Activated CD4-positive, CD25-positive, alpha-beta regulatory T cell treated with anti-CD3 and anti-CD28 coated beads, Interleukin-2, amount 50 U/mL, for 72 hours (primary cell): ENCODE data around the gene THEMIS.
"Not testable (repeated sequence)": the region's sequence is repeated elsewhere in the genome, so short reads cannot be mapped to it uniquely, and the experiment has no call there.

Source experiments
- DNase-seq: peaks from one replicate; pipeline ENCODE4 v3.0.0; 2021

The THEMIS gene, protein sequence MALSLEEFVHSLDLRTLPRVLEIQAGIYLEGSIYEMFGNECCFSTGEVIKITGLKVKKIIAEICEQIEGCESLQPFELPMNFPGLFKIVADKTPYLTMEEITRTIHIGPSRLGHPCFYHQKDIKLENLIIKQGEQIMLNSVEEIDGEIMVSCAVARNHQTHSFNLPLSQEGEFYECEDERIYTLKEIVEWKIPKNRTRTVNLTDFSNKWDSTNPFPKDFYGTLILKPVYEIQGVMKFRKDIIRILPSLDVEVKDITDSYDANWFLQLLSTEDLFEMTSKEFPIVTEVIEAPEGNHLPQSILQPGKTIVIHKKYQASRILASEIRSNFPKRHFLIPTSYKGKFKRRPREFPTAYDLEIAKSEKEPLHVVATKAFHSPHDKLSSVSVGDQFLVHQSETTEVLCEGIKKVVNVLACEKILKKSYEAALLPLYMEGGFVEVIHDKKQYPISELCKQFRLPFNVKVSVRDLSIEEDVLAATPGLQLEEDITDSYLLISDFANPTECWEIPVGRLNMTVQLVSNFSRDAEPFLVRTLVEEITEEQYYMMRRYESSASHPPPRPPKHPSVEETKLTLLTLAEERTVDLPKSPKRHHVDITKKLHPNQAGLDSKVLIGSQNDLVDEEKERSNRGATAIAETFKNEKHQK

DNA sequence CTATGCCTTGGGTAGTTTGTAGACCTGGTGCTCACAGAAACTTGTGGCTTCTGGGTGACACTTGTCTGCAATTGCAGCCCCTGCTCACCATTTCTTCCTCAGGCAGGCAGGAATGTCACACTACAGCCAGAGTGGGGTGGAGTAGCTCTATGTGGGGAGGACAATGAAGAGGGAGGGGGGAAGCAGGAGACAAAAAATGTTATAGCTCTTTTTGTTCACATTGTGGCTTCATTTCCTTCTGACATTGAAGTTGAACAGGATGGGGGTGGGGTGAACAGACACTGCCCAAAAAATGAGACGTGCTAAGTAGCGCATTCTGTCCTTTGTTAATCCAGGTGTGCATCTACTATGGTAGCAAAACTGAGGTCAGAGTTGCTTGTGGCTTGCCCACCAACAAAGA, at the start of gene THEMIS:
Gene THEMIS, minus strand, starts transcription at position 124 of the 400 bp plus-strand sequence. CDS start 126 bp downstream, outside the sequence.
- DNase-seq = no peak

DNA sequence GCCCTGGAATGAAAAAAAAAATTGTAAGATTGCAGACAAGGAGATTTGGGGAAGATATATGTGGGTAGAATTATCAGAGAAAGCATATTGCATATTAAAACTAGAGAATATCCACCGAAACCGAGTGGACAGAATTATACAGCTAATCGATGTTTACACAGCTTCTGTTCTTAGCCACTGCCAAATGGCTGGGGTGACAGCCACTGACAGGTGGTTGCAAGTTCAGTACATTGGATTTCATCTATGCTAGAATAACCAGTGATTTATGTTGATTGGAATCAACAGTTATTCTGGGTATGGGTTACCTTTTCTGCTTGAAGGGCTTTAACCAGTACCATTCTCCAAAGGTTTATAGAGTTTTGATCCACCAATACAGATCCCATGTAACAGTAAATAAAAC, 48.4 kb upstream of the THEMIS start:
- no peak for DNase-seq

DNA sequence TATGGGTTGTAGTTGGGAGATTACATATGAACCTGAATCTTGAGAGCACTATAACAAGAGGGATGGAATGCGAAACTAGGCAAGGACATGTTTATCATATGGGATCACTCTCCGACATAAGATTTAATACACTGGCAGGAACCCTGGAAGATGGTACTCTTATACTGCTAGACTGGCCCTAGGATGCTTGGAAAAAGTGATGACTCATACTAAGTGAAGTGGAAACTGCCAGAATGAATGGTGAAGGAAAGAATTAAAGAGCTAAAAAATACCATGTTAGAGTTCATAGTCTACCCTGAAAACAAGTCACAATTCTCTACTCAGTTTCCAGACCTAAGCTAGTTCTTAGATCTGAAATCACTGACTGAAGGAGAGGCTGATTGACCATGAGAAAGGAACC, 45.5 kb upstream of the THEMIS start:
- DNase-seq = no peak

GRCh38 chr6:127945434-127946097, 44.7 kb upstream of the THEMIS start:
- no peak for DNase-seq

- no peak for DNase-seq
Measured at GRCh38 chr6:127941228-127941627, 40.4 kb upstream of the THEMIS start.

- DNase-seq = no peak
Measured at GRCh38 chr6:127939442-127940066, 38.7 kb upstream of the THEMIS start.

DNA sequence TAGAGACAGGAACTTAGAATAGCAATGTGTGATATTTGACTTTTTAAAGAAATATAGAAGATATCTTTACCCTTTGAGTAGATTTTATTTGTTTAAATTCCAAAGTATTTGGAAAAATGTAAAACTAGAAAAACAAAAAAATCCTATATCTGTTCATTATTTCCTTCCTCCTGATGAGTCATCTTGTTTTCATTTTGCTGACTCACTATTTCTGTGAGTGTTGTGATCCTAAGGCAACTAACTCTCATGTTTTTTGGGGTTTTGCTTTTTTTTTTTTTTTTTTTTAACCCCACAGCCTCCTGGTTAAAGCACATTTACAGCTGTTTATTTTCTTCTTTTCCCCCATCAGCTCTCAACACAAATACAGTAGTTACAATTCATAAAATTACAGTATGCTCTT, 37.8 kb upstream of the THEMIS start:
- no peak for DNase-seq

DNA sequence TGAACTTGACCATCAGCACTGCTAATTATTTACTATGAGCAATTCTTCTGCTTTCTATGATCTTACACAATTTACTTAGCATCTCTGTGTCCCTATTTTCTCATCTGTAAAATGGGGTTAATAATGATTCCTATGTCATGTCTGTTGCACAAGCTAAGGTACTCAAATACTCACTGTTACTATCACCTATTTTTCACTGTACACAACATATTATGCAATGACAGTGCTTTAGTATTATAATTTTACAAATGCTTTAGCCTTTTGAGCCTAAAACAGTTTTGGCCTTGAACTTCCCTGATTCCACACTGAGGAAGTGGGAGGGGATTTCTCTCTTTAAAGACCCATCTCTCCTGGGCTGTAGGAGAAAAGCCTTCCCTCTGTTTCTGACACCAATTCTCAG, 36.9 kb upstream of the THEMIS start:
- DNase-seq = no peak

GRCh38 chr6:127937102-127937501, 36.2 kb upstream of the THEMIS start:
- no peak for DNase-seq

- DNase-seq = no peak
Measured at GRCh38 chr6:127934956-127935355, 34.1 kb upstream of the THEMIS start.

- no peak for DNase-seq
Measured at GRCh38 chr6:127933852-127934840, 33.3 kb upstream of the THEMIS start.

DNA sequence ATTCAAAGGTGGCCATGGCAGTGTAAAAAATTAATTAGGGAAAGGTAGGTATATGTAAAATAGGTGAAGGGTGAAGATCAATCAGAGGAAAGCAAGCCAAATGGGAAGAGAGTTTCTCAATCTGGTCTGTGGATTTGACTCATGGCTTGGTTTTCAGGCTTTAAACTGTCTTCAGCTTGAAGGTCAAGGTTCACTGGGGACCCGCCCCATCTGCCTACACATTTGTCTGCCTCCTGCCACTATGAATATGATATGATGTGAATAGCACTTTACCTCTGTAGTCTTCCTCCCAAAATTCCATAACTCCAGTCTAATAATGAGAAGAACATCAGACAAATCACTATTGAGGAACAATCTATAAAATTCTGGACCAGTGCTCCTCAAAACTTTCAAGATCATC, 32.3 kb upstream of the THEMIS start:
- DNase-seq = no peak

DNA sequence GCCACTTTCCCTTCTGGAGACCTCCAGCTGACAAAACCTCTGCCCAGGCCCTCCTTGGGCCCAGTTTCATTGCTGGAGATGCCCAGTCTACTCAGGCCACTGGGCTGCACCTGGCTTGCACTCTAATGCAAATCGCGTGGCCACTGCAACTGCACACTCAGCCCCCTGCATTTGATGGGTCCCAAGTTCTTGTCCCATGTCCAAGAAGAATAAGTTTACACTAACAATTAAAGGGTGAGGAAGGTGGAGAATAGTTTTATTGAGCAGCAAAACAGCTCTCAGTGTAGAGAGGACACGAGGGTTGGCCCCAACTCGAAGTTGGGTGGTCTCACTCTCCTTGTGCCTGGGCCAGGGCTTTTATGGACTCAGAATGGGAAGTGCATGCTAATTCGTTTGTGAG, 31.9 kb upstream of the THEMIS start:
- DNase-seq = no peak

GRCh38 chr6:127926441-127926840, 25.6 kb upstream of the THEMIS start:
- DNase-seq = not testable (repeated sequence)

- DNase-seq = no peak
Measured at GRCh38 chr6:127924440-127924839, 23.6 kb upstream of the THEMIS start.

DNA sequence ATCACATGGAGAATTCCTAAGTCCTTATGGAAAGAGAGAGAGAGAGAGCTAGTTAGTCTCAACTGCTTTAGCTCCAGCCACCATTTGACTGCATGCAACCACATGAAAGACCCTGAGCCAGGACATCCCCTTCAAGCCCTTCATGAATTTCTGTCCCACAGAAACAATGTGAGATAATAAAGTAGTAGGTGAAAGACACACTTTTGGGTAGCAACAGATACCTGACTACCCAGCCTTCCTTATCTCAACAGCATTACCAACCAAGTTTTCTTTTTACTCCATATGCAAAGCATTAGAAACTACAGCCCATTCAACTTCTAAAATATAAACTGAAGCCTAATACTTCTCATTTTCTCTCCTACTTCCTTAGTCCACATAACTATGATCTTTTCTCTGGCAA, 23.2 kb upstream of the THEMIS start:
- DNase-seq = no peak

- DNase-seq = no peak
Measured at GRCh38 chr6:127923135-127923534, 22.3 kb upstream of the THEMIS start.

DNA sequence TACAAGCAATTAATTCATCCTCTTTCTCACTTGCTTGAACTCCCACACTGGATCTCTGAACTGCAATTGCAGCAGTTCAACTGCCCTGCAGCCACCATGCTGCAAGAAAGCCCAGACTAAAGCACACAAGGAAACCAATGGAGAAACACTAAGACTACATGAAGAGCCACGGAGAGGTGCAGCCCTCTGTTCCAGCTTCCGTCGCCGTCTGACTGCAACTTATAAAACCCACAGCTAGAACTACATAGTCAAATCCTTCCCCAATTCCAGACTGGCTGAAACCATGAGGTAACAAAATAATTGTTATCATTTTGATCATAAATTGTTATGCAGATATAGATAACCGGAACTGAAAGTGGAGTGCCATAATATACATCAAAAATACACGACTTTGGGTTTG, 21.1 kb upstream of the THEMIS start:
- no peak for DNase-seq

DNA sequence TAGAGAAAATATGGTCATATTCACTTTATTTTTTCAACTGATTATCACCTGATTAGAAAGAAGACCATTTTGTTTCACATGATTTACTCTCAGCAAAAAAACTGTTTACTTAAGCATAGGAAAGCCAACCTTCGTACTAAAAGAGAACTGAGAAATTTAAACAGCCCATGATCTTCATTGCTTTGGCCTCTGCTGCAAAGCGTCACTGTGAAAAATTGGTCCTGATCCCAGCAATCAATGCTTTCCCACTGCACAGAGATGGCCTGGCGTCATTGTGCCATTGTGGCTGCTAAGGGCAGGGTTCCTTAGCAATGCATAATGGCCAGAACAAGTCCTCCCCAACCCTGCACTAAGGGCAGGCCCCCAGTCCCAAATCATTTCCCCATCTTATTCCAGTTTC, 19.9 kb upstream of the THEMIS start:
- no peak for DNase-seq

GRCh38 chr6:127918506-127919427, 17.9 kb upstream of the THEMIS start:
- DNase-seq = no peak

GRCh38 chr6:127917766-127918165, 16.9 kb upstream of the THEMIS start:
- no peak for DNase-seq
